GM18867 (cell line): ENCODE data around the gene ZNF79.

Source experiments
- ATAC-seq: cut with Tn5 transposase; IDR thresholded peaks from one replicate; pipeline ENCODE4 v1.9.1; 2021; ENCODE audit warnings: mild to moderate bottlenecking, moderate library complexity; ENCODE audit not compliant: unreplicated experiment

ZNF79 gene

GRCh38 chr9:127423934-127424675, at the start of gene ZNF79:
Gene ZNF79, plus strand, starts transcription at chr9:127424382. Its CDS starts 406 bp downstream, at chr9:127424788.
- peak; percentile 84 for ATAC-seq

GRCh38 chr9:127380479-127380878, 43.7 kb upstream of the ZNF79 start:
- ATAC-seq, result no peak

- ATAC-seq, result no peak
Observed at GRCh38 chr9:127382541-127382940, 41.6 kb upstream of the ZNF79 start.

GRCh38 chr9:127384016-127384730, 40.0 kb upstream of the ZNF79 start:
- ATAC-seq, result no peak

GRCh38 chr9:127384901-127385300, 39.3 kb upstream of the ZNF79 start:
- no peak for ATAC-seq

- no peak for ATAC-seq
Observed at GRCh38 chr9:127386249-127386648, 37.9 kb upstream of the ZNF79 start.

- no peak for ATAC-seq
Observed at GRCh38 chr9:127386981-127387380, 37.2 kb upstream of the ZNF79 start.

- ATAC-seq, result no peak
Observed at GRCh38 chr9:127388037-127388855, 35.9 kb upstream of the ZNF79 start.

GRCh38 chr9:127388856-127389238, 35.3 kb upstream of the ZNF79 start:
- no peak for ATAC-seq

- ATAC-seq, result no peak
Observed at GRCh38 chr9:127389381-127390247, 34.6 kb upstream of the ZNF79 start.

GRCh38 chr9:127390248-127390545, 34.0 kb upstream of the ZNF79 start:
- ATAC-seq, result no peak

GRCh38 chr9:127390563-127390962, 33.6 kb upstream of the ZNF79 start:
- ATAC-seq, result no peak

- no peak for ATAC-seq
Observed at GRCh38 chr9:127392166-127392565, 32.0 kb upstream of the ZNF79 start.

- ATAC-seq, result no peak
Observed at GRCh38 chr9:127392976-127393375, 31.2 kb upstream of the ZNF79 start.

GRCh38 chr9:127393645-127394044, 30.5 kb upstream of the ZNF79 start:
- no peak for ATAC-seq

GRCh38 chr9:127395497-127396252, 28.5 kb upstream of the ZNF79 start:
- no peak for ATAC-seq

- no peak for ATAC-seq
Observed at GRCh38 chr9:127396253-127396807, 27.9 kb upstream of the ZNF79 start.

GRCh38 chr9:127396808-127397645, 27.2 kb upstream of the ZNF79 start, which contains the start of gene SLC2A8:
Gene SLC2A8, plus strand, starts transcription at chr9:127397169. Its CDS starts 62 bp downstream, at chr9:127397231.
- ATAC-seq, result peak; percentile 92
